ENCODE results near the gene OPRM1.

OPRM1 gene

GRCh38 chr6:154277629-154278017, 238.6 kb downstream of the OPRM1 start:
- Histone ChIP-seq H4K20me1 (ENCODE audit: control insufficient read depth, insufficient read depth, low read depth, low read length) (no peaks in the 10 kb centered on the region), H3K4me2 (ENCODE audit: low read length) (no peak overlapping the region)

GRCh38 chr6:154280521-154280920, 241.5 kb downstream of the OPRM1 start:
- Histone ChIP-seq H3K27ac (ENCODE audit: low read depth, low read length) (no peak overlapping the region), H3K4me1 (ENCODE audit: control insufficient read depth, low read length) (no peaks in the 10 kb centered on the region), H3K9me2 (replicated peaks; ENCODE audit: control insufficient read depth, low read length) (no peaks in the 10 kb centered on the region), H3K27me3 (ENCODE audit: control insufficient read depth, low read length) (no peaks in the 10 kb centered on the region), H3K4me3 (ENCODE audit: low read length) (no peak overlapping the region), H3F3A (ENCODE audit: control insufficient read depth, insufficient read depth) (no peaks in the 10 kb centered on the region), H3K9me3 (ENCODE audit: control insufficient read depth, insufficient read depth, low read length) (no peaks in the 10 kb centered on the region), H3K36me3 (ENCODE audit: control insufficient read depth, low read length) (no peaks in the 10 kb centered on the region), H3K79me2 (ENCODE audit: control insufficient read depth, low read length) (no peaks in the 10 kb centered on the region), H3K4me2 (ENCODE audit: low read length) (no peak overlapping the region), H4K20me1 (ENCODE audit: control insufficient read depth, insufficient read depth, low read depth, low read length) (no peaks in the 10 kb centered on the region)
- TF ChIP-seq CTCF (IDR thresholded peaks at IDR 0.05; ENCODE audit: low read depth, low read length, poor library complexity, severe bottlenecking) (no peak), EZH2phosphoT487 (IDR thresholded peaks at IDR 0.05; ENCODE audit: borderline replicate concordance, low read length) (no peak)

More at GRCh38 chr6:154277629-154278017, 238.6 kb downstream of the OPRM1 start:
- H3K27ac ChIP-seq (ENCODE audit: low read depth, low read length) = no peak overlapping the region
- no peaks in the 10 kb centered on the region for H3F3A ChIP-seq (ENCODE audit: control insufficient read depth, insufficient read depth)
- TF ChIP-seq CTCF (IDR thresholded peaks at IDR 0.05; ENCODE audit: low read depth, low read length, poor library complexity, severe bottlenecking) (no peak), EZH2phosphoT487 (IDR thresholded peaks at IDR 0.05; ENCODE audit: borderline replicate concordance, low read length) (no peak)
- no peaks in the 10 kb centered on the region for H3K9me3 ChIP-seq (ENCODE audit: control insufficient read depth, insufficient read depth, low read length)
- no peaks in the 10 kb centered on the region for H3K4me1 ChIP-seq (ENCODE audit: control insufficient read depth, low read length)
- H3K36me3 ChIP-seq (ENCODE audit: control insufficient read depth, low read length) = no peaks in the 10 kb centered on the region
- no peak overlapping the region for H3K4me3 ChIP-seq (ENCODE audit: low read length)
- H3K79me2 ChIP-seq (ENCODE audit: control insufficient read depth, low read length) = no peaks in the 10 kb centered on the region
- H3K27me3 ChIP-seq (ENCODE audit: control insufficient read depth, low read length) = no peaks in the 10 kb centered on the region
- H3K9me2 ChIP-seq (replicated peaks; ENCODE audit: control insufficient read depth, low read length) = no peaks in the 10 kb centered on the region

GRCh38 chr6:154284313-154284853, 245.3 kb downstream of the OPRM1 start:
- H3K27ac ChIP-seq (ENCODE audit: low read depth, low read length) = no peak overlapping the region
- no peaks in the 10 kb centered on the region for H3F3A ChIP-seq (ENCODE audit: control insufficient read depth, insufficient read depth)

More at GRCh38 chr6:154284313-154284853, 245.3 kb downstream of the OPRM1 start:
- Histone ChIP-seq H3K4me1 (ENCODE audit: control insufficient read depth, low read length) (no peaks in the 10 kb centered on the region), H3K27me3 (ENCODE audit: control insufficient read depth, low read length) (no peaks in the 10 kb centered on the region), H3K4me3 (ENCODE audit: low read length) (no peak overlapping the region), H3K4me2 (ENCODE audit: low read length) (no peak overlapping the region), H3K79me2 (ENCODE audit: control insufficient read depth, low read length) (no peaks in the 10 kb centered on the region), H3K9me2 (replicated peaks; ENCODE audit: control insufficient read depth, low read length) (no peaks in the 10 kb centered on the region), H4K20me1 (ENCODE audit: control insufficient read depth, insufficient read depth, low read depth, low read length) (no peaks in the 10 kb centered on the region), H3K9me3 (ENCODE audit: control insufficient read depth, insufficient read depth, low read length) (no peaks in the 10 kb centered on the region), H3K36me3 (ENCODE audit: control insufficient read depth, low read length) (no peaks in the 10 kb centered on the region)
- TF ChIP-seq EZH2phosphoT487 (IDR thresholded peaks at IDR 0.05; ENCODE audit: borderline replicate concordance, low read length) (no peak), CTCF (IDR thresholded peaks at IDR 0.05; ENCODE audit: low read depth, low read length, poor library complexity, severe bottlenecking) (no peak)
